ENCODE results near the gene CTDP1.

- no peak for TF ChIP-seq ARNTL (CRISPR knock-in tag; IDR thresholded peaks at IDR 0.05; ENCODE audit: borderline replicate concordance, low read depth)
- no peak for TF ChIP-seq ZFP3 (CRISPR knock-in tag; IDR thresholded peaks at IDR 0.05)
These were observed 80.7 kb downstream of the CTDP1 start for GRCh38 chr18:79760348-79760747.
